MCF 10A (cell line): ENCODE results near the gene KDM4C. TPM values are rescaled to one million over a fixed set of nuclear protein-coding genes. Genes with fewer than 3 reads are reported as not detected.

ENCODE experiments used
- BruUV-seq: library from RNA; stranded (reverse); fragments of 400-500 nt; replicated peaks from 2 replicates; lab custom pipeline; 2021; lab: Mats Ljungman, UMichigan
- CTCF ChIA-PET: fragments of 300-600 bp; sonication (Branson Sonifier 250); formaldehyde crosslinking; extraction: SDS; loops from one replicate; lab custom pipeline; 2021; ENCODE audit warnings: antibody characterized with exemption, inconsistent platforms; lab: Yijun Ruan, JAX
- POLR2A ChIA-PET: fragments of 300-600, 350-650 bp; sonication (Branson Sonifier 250); formaldehyde crosslinking; extraction: SDS; loops from one replicate; lab custom pipeline; 2020; ENCODE audit warnings: antibody characterized with exemption, inconsistent platforms; lab: Yijun Ruan, JAX
- DNase-seq: peaks from one replicate; pipeline ENCODE4 v3.0.0-alpha.2; 2018; ENCODE audit not compliant: unreplicated experiment
- H3K27ac Mint-ChIP-seq: one replicate; pipeline ENCODE4 v1.8.0; 2022; ENCODE audit warnings: mild to moderate bottlenecking, low read depth, mixed read lengths; ENCODE audit not compliant: unreplicated experiment
- H3K27me3 Mint-ChIP-seq: one replicate; pipeline ENCODE4 v1.8.0; 2022; ENCODE audit warnings: mixed read lengths; ENCODE audit not compliant: insufficient read depth, unreplicated experiment
- H3K36me3 Mint-ChIP-seq: one replicate; pipeline ENCODE4 v1.8.0; 2022; ENCODE audit warnings: mild to moderate bottlenecking, moderate library complexity, mixed read lengths; ENCODE audit not compliant: insufficient read depth, unreplicated experiment
- H3K4me1 Mint-ChIP-seq: one replicate; pipeline ENCODE4 v1.8.0; 2022; ENCODE audit warnings: mixed read lengths; ENCODE audit not compliant: insufficient read depth, unreplicated experiment
- H3K4me3 Mint-ChIP-seq: one replicate; pipeline ENCODE4 v1.8.0; 2022; ENCODE audit warnings: mild to moderate bottlenecking, moderate library complexity, mixed read lengths; ENCODE audit not compliant: unreplicated experiment
- H3K9me3 Mint-ChIP-seq: one replicate; pipeline ENCODE4 v1.8.0; 2022; ENCODE audit warnings: mixed read lengths; ENCODE audit not compliant: unreplicated experiment
- CTCF ChIP-seq: fragments of 200-600 bp; IDR thresholded peaks from one replicate; pipeline ENCODE4 v1.8.0; 2022; ENCODE audit warnings: antibody characterized with exemption, mild to moderate bottlenecking; ENCODE audit not compliant: unreplicated experiment
- intact Hi-C: fragments of 100-400 bp; cut with micrococcal nuclease; formaldehyde crosslinking; loops from 2 replicates; pipeline ENCODE4 v1.14.1; 2022
- total RNA-seq: library from RNA; stranded (reverse); gene quantifications from 2 replicates; pipeline ENCODE4 v1.2.3, GENCODE V29; 2022

The KDM4C gene
- total RNA-seq, 1 experiment from 2014 or later = 29.5 TPM

- peak; percentile 13 for DNase-seq
- CTCF ChIA-PET = interaction anchor here (1.6 kb wide), 1 partner anchor 16 kb away, joined by 8 read pairs; no protein-coding TSS in a partner anchor
- H3K27ac Mint-ChIP-seq = no peak overlapping the region
- POLR2A ChIA-PET = interaction anchor here (1.4 kb wide), 1 partner anchor 8 kb away, joined by 3 read pairs; no protein-coding TSS in a partner anchor
- no peak overlapping the region for H3K4me3 Mint-ChIP-seq
- no TSS peak for BruUV-seq
- peaks cover 13% of the 10 kb centered on the region for H3K36me3 Mint-ChIP-seq
- H3K4me1 Mint-ChIP-seq = no peaks in the 10 kb centered on the region
- TF ChIP-seq CTCF = no peak
- no peaks in the 10 kb centered on the region for H3K9me3 Mint-ChIP-seq
- intact Hi-C loops = no loop called here
- no peaks in the 10 kb centered on the region for H3K27me3 Mint-ChIP-seq
Measured at GRCh38 chr9:6843742-6844141, 86.0 kb downstream of the KDM4C start.

GRCh38 chr9:6844267-6844666 lies 86.5 kb downstream of the KDM4C start:
- H3K36me3 Mint-ChIP-seq = peaks cover 13% of the 10 kb centered on the region
- ChIA-PET POLR2A (interaction anchor here (1.4 kb wide), 1 partner anchor 8 kb away, joined by 3 read pairs; no protein-coding TSS in a partner anchor), CTCF (interaction anchor here (1.6 kb wide), 1 partner anchor 17 kb away, joined by 8 read pairs; no protein-coding TSS in a partner anchor)
- no peak overlapping the region for H3K27ac Mint-ChIP-seq
- no peak for TF ChIP-seq CTCF
- DNase-seq = no peak
- no TSS peak for BruUV-seq
- H3K27me3 Mint-ChIP-seq = no peaks in the 10 kb centered on the region
- intact Hi-C loops = no loop called here
- no peaks in the 10 kb centered on the region for H3K9me3 Mint-ChIP-seq
- H3K4me1 Mint-ChIP-seq = no peaks in the 10 kb centered on the region
- H3K4me3 Mint-ChIP-seq = no peak overlapping the region

- no peaks in the 10 kb centered on the region for H3K27me3 Mint-ChIP-seq
- BruUV-seq = no TSS peak
- ChIA-PET POLR2A (no interaction called here), CTCF (interaction anchor here (0.6 to 1.6 kb wide), 3 partner anchors 10 to 40 kb away, joined by 4 to 8 read pairs (median 6); no protein-coding TSS in a partner anchor)
- H3K36me3 Mint-ChIP-seq = peaks cover 13% of the 10 kb centered on the region
- intact Hi-C loops = no loop called here
- H3K4me3 Mint-ChIP-seq = no peak overlapping the region
- DNase-seq = no peak
- no peaks in the 10 kb centered on the region for H3K4me1 Mint-ChIP-seq
- TF ChIP-seq CTCF = no peak
- no peak overlapping the region for H3K27ac Mint-ChIP-seq
- H3K9me3 Mint-ChIP-seq = no peaks in the 10 kb centered on the region
Measured at GRCh38 chr9:6845128-6845826, 87.5 kb downstream of the KDM4C start.

- ChIA-PET CTCF (interaction anchor here (0.6 to 1.5 kb wide), 2 partner anchors 10 to 41 kb away, joined by 4 to 6 read pairs; no protein-coding TSS in a partner anchor), POLR2A (no interaction called here)
- no peak for DNase-seq
- H3K4me1 Mint-ChIP-seq = no peaks in the 10 kb centered on the region
- no peak overlapping the region for H3K27ac Mint-ChIP-seq
- intact Hi-C loops = no loop called here
- H3K27me3 Mint-ChIP-seq = no peaks in the 10 kb centered on the region
- H3K36me3 Mint-ChIP-seq = peaks cover 15% of the 10 kb centered on the region
- BruUV-seq = no TSS peak
- TF ChIP-seq CTCF = no peak
- no peak overlapping the region for H3K4me3 Mint-ChIP-seq
- H3K9me3 Mint-ChIP-seq = no peaks in the 10 kb centered on the region
Measured at GRCh38 chr9:6845880-6846279, 88.1 kb downstream of the KDM4C start.
